CD14-positive monocyte (primary cell): ENCODE data around the gene LIN37. TPM values are rescaled to one million over a fixed set of nuclear protein-coding genes. Genes with fewer than 3 reads are reported as not detected.

Experiments
- DNase-seq, 3 donors: peaks; one replicate each; pipeline ENCODE4 v3.0.0-alpha.2; 2011 to 2022
- H2AFZ ChIP-seq: 2 replicates; pipeline ENCODE4 v1.6.0; 2012; ENCODE audit warnings: mild to moderate bottlenecking, low read depth, low read length, inconsistent platforms; ENCODE audit not compliant: insufficient read depth, poor library complexity, severe bottlenecking
- H3K27ac ChIP-seq, 2 donors: 1 replicate in 1 of 2; 2 replicates in 1 of 2; pipeline ENCODE4 v1.5.1; 2012 to 2013; ENCODE audit warnings: low read length in 2 of 2, control low read depth in 1 of 2, inconsistent platforms in 1 of 2, low read depth in 1 of 2, mild to moderate bottlenecking in 1 of 2
- H3K27me3 ChIP-seq, 2 donors: one replicate each; pipeline versions ENCODE4 v1.6.0 to v1.6.1; 2011 to 2013; ENCODE audit warnings: low read length in 2 of 2; ENCODE audit not compliant: control insufficient read depth in 2 of 2, insufficient read depth in 2 of 2
- H3K36me3 ChIP-seq, 2 donors: replicated peaks in 1 of 2; 1 replicate in 1 of 2; 2 replicates in 1 of 2; pipeline versions ENCODE4 v1.5.1 to v1.6.1; 2012 to 2013; ENCODE audit warnings: low read length in 2 of 2, control low read depth in 1 of 2, inconsistent platforms in 1 of 2, mild to moderate bottlenecking in 1 of 2; ENCODE audit not compliant: insufficient read depth in 2 of 2, control insufficient read depth in 1 of 2
- H3K4me1 ChIP-seq, 2 donors: 1 replicate in 1 of 2; 2 replicates in 1 of 2; pipeline versions ENCODE4 v1.5.1 to v1.6.1; 2012 to 2013; ENCODE audit warnings: low read length in 2 of 2, control low read depth in 1 of 2, inconsistent platforms in 1 of 2, mild to moderate bottlenecking in 1 of 2, moderate library complexity in 1 of 2; ENCODE audit not compliant: insufficient read depth in 2 of 2, control insufficient read depth in 1 of 2
- H3K4me2 ChIP-seq: replicated peaks from 2 replicates; pipeline ENCODE3; 2012; ENCODE audit warnings: low read length, moderate library complexity, mild to moderate bottlenecking; ENCODE audit not compliant: poor library complexity, severe bottlenecking; ENCODE audit errors: extremely low read depth
- H3K4me3 ChIP-seq, 3 experiments: fragments of 200-600 bp in 1 of 3; sonication (generic) in 1 of 3; replicated peaks in 1 of 3; 1 replicate in 2 of 3; 2 replicates in 1 of 3; pipeline ENCODE4 v1.5.1; 2011 to 2013; ENCODE audit warnings: low read length in 3 of 3, mild to moderate bottlenecking in 3 of 3, control low read depth in 2 of 3, low read depth in 2 of 3, inconsistent platforms in 1 of 3, moderate library complexity in 1 of 3
- H3K79me2 ChIP-seq: 2 replicates; pipeline ENCODE4 v1.6.0; 2012; ENCODE audit warnings: mild to moderate bottlenecking, control low read depth, inconsistent platforms, low read length, moderate library complexity; ENCODE audit not compliant: insufficient read depth
- H3K9ac ChIP-seq: 2 replicates; pipeline ENCODE4 v1.6.0; 2017; ENCODE audit warnings: low read length, mild to moderate bottlenecking; ENCODE audit not compliant: insufficient read depth, poor library complexity, severe bottlenecking
- H3K9me3 ChIP-seq, 2 donors: replicated peaks in 1 of 2; 1 replicate in 1 of 2; 2 replicates in 1 of 2; pipeline versions ENCODE4 v1.5.1 to v1.6.1; 2012 to 2013; ENCODE audit warnings: low read length in 2 of 2, control low read depth in 1 of 2; ENCODE audit not compliant: control insufficient read depth in 1 of 2, insufficient read depth in 1 of 2
- H4K20me1 ChIP-seq: 2 replicates; pipeline ENCODE4 v1.6.0; 2012; ENCODE audit warnings: mild to moderate bottlenecking, low read length, control low read depth, moderate library complexity; ENCODE audit not compliant: insufficient read depth
- H3K27ac Mint-ChIP-seq, 7 donors: one replicate each; pipeline ENCODE4 v1.8.0; 2020; ENCODE audit warnings: mild to moderate bottlenecking in 7 of 7, mixed read lengths in 7 of 7, moderate library complexity in 6 of 7, inconsistent platforms in 2 of 7
- H3K27me3 Mint-ChIP-seq, 3 donors: one replicate each; pipeline ENCODE4 v1.8.0; 2021 to 2022; ENCODE audit warnings: low read depth in 3 of 3, mild to moderate bottlenecking in 3 of 3, mixed read lengths in 3 of 3, moderate library complexity in 3 of 3, inconsistent platforms in 1 of 3
- H3K36me3 Mint-ChIP-seq, 2 donors: one replicate each; pipeline ENCODE4 v1.8.0; 2020; ENCODE audit warnings: mixed read lengths in 2 of 2, inconsistent platforms in 1 of 2, mild to moderate bottlenecking in 1 of 2
- H3K4me1 Mint-ChIP-seq: one replicate; pipeline ENCODE4 v1.8.0; 2020; ENCODE audit warnings: mild to moderate bottlenecking, mixed read lengths
- H3K4me3 Mint-ChIP-seq, 2 donors: one replicate each; pipeline ENCODE4 v1.8.0; 2020; ENCODE audit warnings: mild to moderate bottlenecking in 2 of 2, mixed read lengths in 2 of 2, moderate library complexity in 1 of 2
- H3K9me3 Mint-ChIP-seq, 7 donors: one replicate each; pipeline ENCODE4 v1.8.0; 2020 to 2022; ENCODE audit warnings: mixed read lengths in 7 of 7, mild to moderate bottlenecking in 6 of 7, moderate library complexity in 6 of 7, inconsistent platforms in 2 of 7
- WGBS: methylation state at CpG from one replicate; pipeline ENCODE4 v1.1.5; 2013; ENCODE audit warnings: missing lambda C conversion rate; ENCODE audit not compliant: insufficient coverage; 5-methylcytosine and 5-hydroxymethylcytosine counted together
- intact Hi-C, 2 donors: fragments of 100-400 bp; cut with micrococcal nuclease; formaldehyde crosslinking; loops; one replicate each; pipeline versions ENCODE4 v1.15.0 to v1.15.1; 2023
- polyA plus RNA-seq, 3 donors: library from polyadenylated mRNA; depleted of rRNA in 1 of 3; unstranded in 2 of 3; stranded (reverse) in 1 of 3; fragments of 300-500 nt in 2 of 3; fragments of >200 nt in 1 of 3; fragmentation: Illumina TruSeq in 2 of 3; gene quantifications; 1 replicate in 2 of 3; 2 replicates in 1 of 3; pipeline ENCODE4 v1.2.3, GENCODE V29; 2012 to 2021
- TF ChIP-seq, protein P1 (sequence below): fragments of 200-600 bp; IDR thresholded peaks from one replicate; pipeline ENCODE4 v1.8.0; 2022; ENCODE audit warnings: antibody characterized with exemption, mild to moderate bottlenecking

LIN37 gene
- polyA plus RNA-seq, 3 donors = 5.6 to 28.6 (median 7.2) TPM

DNA sequence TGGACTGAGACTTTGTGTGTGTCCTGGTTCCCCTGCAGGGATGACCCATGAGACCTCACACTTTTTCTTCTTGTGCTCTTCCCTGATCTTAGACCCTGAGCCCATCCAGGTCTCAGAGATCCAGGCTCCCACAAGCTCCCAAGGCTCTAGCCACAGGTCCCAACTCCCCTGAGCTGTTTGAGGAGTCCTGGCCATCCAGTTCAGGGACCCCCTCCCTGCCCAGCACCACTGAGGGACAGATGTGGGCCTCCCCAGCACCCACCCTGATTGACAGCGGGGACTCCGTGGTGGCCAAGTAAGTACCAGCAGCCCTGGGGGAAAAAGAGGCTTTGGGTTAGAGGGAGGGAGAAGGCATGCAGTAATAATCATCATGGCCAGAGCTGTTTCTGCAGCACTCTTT lies 11.3 kb downstream of the LIN37 start:
- H2AFZ ChIP-seq = no peak overlapping the region
- H3K9me3 ChIP-seq = no peaks in the 10 kb centered on the region
- no peak overlapping the region for H3K4me3 ChIP-seq
- H4K20me1 ChIP-seq = peaks cover 12% of the 10 kb centered on the region
- no CpG with 5 or more reads among the region's 2 CpGs for WGBS
- H3K27ac Mint-ChIP-seq = peak overlapping the region in 1 of 7 donors; percentile 25
- H3K9me3 Mint-ChIP-seq = peaks cover 0 to 8% (median 3%) of the 10 kb centered on the region in 7 donors
- H3K4me2 ChIP-seq = no peak overlapping the region
- peaks cover 32% of the 10 kb centered on the region for H3K4me1 Mint-ChIP-seq
- peaks cover 18 to 28% (median 25%) of the 10 kb centered on the region in 3 donors for H3K27me3 Mint-ChIP-seq
- H3K4me1 ChIP-seq = peaks cover 29 to 41% of the 10 kb centered on the region in 2 donors
- peaks cover 25 to 46% of the 10 kb centered on the region in 2 donors for H3K36me3 Mint-ChIP-seq
- TF ChIP-seq, protein P1, sequence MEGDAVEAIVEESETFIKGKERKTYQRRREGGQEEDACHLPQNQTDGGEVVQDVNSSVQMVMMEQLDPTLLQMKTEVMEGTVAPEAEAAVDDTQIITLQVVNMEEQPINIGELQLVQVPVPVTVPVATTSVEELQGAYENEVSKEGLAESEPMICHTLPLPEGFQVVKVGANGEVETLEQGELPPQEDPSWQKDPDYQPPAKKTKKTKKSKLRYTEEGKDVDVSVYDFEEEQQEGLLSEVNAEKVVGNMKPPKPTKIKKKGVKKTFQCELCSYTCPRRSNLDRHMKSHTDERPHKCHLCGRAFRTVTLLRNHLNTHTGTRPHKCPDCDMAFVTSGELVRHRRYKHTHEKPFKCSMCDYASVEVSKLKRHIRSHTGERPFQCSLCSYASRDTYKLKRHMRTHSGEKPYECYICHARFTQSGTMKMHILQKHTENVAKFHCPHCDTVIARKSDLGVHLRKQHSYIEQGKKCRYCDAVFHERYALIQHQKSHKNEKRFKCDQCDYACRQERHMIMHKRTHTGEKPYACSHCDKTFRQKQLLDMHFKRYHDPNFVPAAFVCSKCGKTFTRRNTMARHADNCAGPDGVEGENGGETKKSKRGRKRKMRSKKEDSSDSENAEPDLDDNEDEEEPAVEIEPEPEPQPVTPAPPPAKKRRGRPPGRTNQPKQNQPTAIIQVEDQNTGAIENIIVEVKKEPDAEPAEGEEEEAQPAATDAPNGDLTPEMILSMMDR = no peak
- H3K27ac ChIP-seq = no peak overlapping the region
- peaks cover 12 to 29% of the 10 kb centered on the region in 2 donors for H3K36me3 ChIP-seq
- H3K79me2 ChIP-seq = peaks cover 12% of the 10 kb centered on the region
- H3K9ac ChIP-seq = no peak overlapping the region
- intact Hi-C loops = loop anchor here (5.0 to 10.0 kb wide), 2 partner anchors 253 to 355 kb away; partner anchors contain the start of genes ALKBH6 (in 2 of the 2), OVOL3 (in 1 of the 2), POLR2I (in 1 of the 2) and TBCB (in 1 of the 2)
- H3K27me3 ChIP-seq = peaks cover 9 to 21% of the 10 kb centered on the region in 2 donors
- no peak overlapping the region for H3K4me3 Mint-ChIP-seq
- no peak for DNase-seq

GRCh38 chr19:35760711-35761349 lies 12.5 kb downstream of the LIN37 start:
- intact Hi-C loops = loop anchor here in 1 of 2 donors (5.0 kb wide), 1 partner anchor 251 kb away; the partner anchor contains the start of gene ALKBH6
- H2AFZ ChIP-seq = no peak overlapping the region
- 100% methylated on average over 1 of the region's 4 CpGs for whole genome bisulfite sequencing
- peaks cover 16 to 40% of the 10 kb centered on the region in 2 donors for H3K36me3 ChIP-seq
- peaks cover 8 to 16% of the 10 kb centered on the region in 2 donors for H3K27me3 ChIP-seq
- no peak overlapping the region for H3K27ac ChIP-seq
- Mint-ChIP-seq H3K9me3 (peaks cover 0 to 6% (median 3%) of the 10 kb centered on the region in 7 donors), H3K27ac (no peak overlapping the region), H3K36me3 (peaks cover 27 to 50% of the 10 kb centered on the region in 2 donors), H3K4me1 (peaks cover 25% of the 10 kb centered on the region), H3K4me3 (no peak overlapping the region), H3K27me3 (peaks cover 13 to 21% (median 15%) of the 10 kb centered on the region in 3 donors)
- TF ChIP-seq, protein P1 = no peak
- H3K4me1 ChIP-seq = peaks cover 23 to 30% of the 10 kb centered on the region in 2 donors
- H3K9ac ChIP-seq = no peak overlapping the region
- no peak overlapping the region for H3K4me3 ChIP-seq
- no peak for DNase-seq
- no peak overlapping the region for H3K4me2 ChIP-seq
- peaks cover 12% of the 10 kb centered on the region for H3K79me2 ChIP-seq
- peaks cover 12% of the 10 kb centered on the region for H4K20me1 ChIP-seq
- H3K9me3 ChIP-seq = no peaks in the 10 kb centered on the region
